Measurements from ENCODE around the gene IGLL5.

DNA sequence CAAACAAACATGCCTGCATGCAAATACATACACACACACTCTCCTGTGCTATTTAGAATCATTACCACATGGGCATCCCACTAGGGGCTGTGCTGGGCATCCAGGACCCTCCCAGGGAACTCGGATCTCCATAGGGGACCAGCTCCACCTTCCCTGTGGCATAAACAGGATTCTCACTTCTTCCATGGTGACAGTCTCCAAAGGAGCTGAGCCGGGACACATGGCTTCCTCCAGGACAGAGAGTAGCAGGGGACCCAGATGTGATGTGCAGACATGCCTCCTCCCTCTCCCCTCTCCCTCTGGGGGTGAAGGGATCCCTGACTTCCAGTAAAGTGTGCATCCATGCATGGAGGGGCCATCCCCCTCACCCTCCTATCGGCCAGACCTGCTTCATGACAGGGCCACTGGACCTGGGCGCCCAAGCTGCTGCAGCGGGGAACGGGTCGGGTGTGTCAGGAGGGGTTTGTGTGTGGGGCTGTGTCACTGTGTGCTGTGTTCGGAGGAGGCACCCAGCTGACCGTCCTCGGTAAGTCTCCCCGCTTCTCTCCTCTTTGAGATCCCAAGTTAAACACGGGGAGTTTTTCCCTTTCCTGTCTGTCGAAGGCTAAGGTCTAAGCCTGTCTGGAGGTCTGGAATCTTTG, 33.4 kb downstream of the IGLL5 start:
- TF ChIP-seq, protein P1, sequence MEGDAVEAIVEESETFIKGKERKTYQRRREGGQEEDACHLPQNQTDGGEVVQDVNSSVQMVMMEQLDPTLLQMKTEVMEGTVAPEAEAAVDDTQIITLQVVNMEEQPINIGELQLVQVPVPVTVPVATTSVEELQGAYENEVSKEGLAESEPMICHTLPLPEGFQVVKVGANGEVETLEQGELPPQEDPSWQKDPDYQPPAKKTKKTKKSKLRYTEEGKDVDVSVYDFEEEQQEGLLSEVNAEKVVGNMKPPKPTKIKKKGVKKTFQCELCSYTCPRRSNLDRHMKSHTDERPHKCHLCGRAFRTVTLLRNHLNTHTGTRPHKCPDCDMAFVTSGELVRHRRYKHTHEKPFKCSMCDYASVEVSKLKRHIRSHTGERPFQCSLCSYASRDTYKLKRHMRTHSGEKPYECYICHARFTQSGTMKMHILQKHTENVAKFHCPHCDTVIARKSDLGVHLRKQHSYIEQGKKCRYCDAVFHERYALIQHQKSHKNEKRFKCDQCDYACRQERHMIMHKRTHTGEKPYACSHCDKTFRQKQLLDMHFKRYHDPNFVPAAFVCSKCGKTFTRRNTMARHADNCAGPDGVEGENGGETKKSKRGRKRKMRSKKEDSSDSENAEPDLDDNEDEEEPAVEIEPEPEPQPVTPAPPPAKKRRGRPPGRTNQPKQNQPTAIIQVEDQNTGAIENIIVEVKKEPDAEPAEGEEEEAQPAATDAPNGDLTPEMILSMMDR (IDR thresholded peaks at IDR 0.05; ENCODE audit: low read depth, low read length, poor library complexity, severe bottlenecking): no peak
- TF ChIP-seq EZH2phosphoT487 (IDR thresholded peaks at IDR 0.05; ENCODE audit: borderline replicate concordance, low read length): no peak

Measured in DOHH2 (cell line).